Adipocyte (in vitro differentiated cells): Measurements from ENCODE around the gene AP1G1.

Experiments
- DNase-seq: peaks from one replicate; pipeline ENCODE4 v3.0.0-alpha.2; 2015; ENCODE audit warnings: low read depth
- H3K27me3 ChIP-seq: replicated peaks from 2 replicates; pipeline ENCODE4 v1.7.0; 2013; ENCODE audit warnings: mild to moderate bottlenecking, low read length, moderate library complexity; ENCODE audit not compliant: control insufficient read depth, insufficient read depth
- H3K36me3 ChIP-seq: 2 replicates; pipeline ENCODE4 v1.7.0; 2013; ENCODE audit warnings: low read length, mild to moderate bottlenecking, moderate library complexity; ENCODE audit not compliant: control insufficient read depth, insufficient read depth, severe bottlenecking
- H3K4me1 ChIP-seq: 2 replicates; pipeline ENCODE4 v1.7.0; 2013; ENCODE audit warnings: mild to moderate bottlenecking, low read length, moderate library complexity; ENCODE audit not compliant: control insufficient read depth, insufficient read depth
- H3K4me3 ChIP-seq: 2 replicates; pipeline ENCODE4 v1.7.0; 2013; ENCODE audit warnings: mild to moderate bottlenecking, low read length, moderate library complexity
- H3K9ac ChIP-seq: 2 replicates; pipeline ENCODE4 v1.7.0; 2013; ENCODE audit warnings: mild to moderate bottlenecking, low read length, moderate library complexity
- H3K9me3 ChIP-seq: 2 replicates; pipeline ENCODE4 v1.7.0; 2013; ENCODE audit warnings: mild to moderate bottlenecking, low read length, moderate library complexity; ENCODE audit not compliant: control insufficient read depth

Gene AP1G1

DNA sequence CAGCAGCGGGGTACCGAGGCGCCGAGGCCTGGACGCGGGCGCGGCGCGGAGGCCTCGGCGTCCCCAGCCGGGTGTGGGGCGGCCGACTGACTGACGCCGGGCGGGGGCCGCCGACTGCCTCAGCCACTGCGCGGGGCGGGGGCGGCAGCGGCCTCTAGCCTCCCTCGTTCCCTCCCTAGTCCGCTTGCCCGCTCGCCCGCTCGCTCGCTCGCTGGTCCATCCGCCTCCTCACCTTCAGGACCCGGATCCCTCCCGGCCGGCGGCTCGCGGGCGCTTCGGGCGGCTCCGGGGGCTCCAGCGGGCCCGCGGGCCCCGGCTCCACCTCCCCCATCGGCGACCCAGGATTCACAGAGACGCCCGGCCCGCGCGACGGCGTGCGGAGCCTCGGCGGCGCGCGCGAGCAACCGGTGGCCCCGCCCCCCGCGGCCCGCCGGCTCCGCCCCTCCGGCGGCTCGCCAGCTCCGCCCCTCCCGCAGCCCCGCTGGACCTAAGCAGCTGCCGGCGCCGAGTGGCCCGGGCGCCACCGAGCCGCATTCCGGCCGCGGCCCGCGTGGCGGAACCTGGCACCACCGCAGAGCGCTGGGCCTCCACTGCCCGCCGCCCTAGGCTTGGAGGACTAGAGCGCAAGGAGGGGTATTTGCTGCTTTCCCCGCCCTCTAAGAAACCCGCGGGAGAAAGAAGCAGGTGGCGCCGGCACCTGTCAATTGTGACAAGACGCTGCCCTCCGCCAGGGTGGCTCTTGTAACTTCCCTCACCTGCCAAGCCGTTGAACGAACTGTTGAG is 84.9 kb downstream of the AP1G1 start:
- H3K27me3 ChIP-seq: no peaks in the 10 kb centered on the region
- DNase-seq: peak; percentile 92
- H3K4me3 ChIP-seq: peak overlapping the region; percentile 86
- H3K9ac ChIP-seq: peak overlapping the region; percentile 84
- peaks cover 33% of the 10 kb centered on the region for H3K4me1 ChIP-seq
- H3K36me3 ChIP-seq: peaks cover 2% of the 10 kb centered on the region
- no peaks in the 10 kb centered on the region for H3K9me3 ChIP-seq

DNA sequence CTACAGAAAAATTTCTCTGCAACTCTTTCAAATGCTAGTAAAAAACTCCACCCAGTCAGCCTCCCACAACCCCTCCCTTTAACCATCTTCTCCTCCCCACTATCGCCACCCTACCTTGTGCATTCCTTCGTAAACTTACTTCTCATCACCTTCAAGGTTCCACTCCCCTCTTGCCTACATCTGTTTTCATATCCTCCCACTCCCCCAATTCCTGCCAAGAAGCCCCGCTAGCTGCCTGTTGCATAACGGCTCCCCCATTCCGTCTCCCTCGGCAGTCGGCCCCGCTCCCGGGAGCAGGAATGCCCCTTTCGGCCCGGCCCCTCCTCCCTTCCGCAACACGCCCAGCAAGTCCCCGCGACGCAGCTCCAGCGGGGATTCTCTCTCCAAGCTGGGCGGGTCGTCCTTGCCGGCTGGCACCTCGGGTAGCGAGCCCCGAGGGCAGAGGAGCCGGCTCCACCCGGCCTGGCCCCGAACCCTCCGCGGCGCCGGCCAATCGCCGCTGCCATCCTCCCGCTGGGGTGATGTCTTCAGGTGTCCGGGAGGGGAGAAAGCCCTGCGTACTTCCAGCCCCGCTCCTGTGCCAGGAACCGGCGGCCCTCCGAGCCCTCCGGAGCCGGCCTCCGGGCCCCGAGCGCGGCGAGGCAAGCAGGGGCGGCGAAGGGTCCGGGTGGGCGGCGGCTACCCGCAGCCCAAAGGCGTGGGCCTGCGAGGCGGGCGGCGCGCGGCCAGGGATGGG is 85.7 kb downstream of the AP1G1 start:
- Histone ChIP-seq H3K9me3 (no peaks in the 10 kb centered on the region), H3K27me3 (no peaks in the 10 kb centered on the region), H3K4me1 (peaks cover 30% of the 10 kb centered on the region), H3K9ac (peak overlapping the region; percentile 84), H3K4me3 (peak overlapping the region; percentile 86), H3K36me3 (no peaks in the 10 kb centered on the region)
- DNase-seq: peak; percentile 88

DNA sequence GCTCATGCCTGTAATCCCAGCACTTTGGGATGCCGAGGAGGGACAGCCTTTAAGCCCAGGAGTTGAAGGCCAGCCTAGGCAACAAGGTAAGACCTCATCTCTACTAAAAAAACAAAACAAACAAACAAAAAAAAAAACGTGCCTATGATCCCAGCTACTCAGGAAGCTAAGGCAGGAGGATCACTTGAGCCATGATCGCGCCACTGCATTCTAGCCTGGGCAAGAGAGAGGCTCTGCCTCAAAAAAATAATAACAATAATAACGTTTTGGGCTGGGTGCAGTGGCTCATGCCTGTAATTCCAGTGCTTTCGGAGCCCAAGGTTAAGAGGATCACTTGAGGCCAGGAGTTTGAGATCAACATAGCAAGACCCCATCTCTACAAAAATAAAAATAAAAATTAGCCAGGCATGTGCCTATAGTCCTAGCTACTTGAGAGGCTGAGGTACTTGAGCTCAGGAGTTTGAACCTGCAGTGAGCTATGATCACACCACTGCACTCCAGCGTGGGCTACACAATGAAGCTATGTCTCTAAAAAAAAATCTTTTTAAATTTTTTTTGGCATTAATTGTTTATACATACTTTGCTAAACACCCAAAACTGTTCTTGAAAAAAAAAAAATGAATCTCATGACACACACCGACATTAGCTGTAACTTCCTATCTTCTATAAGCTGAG is 87.4 kb downstream of the AP1G1 start:
- no peak overlapping the region for H3K4me3 ChIP-seq
- no peak overlapping the region for H3K9ac ChIP-seq
- no peaks in the 10 kb centered on the region for H3K27me3 ChIP-seq
- no peak for DNase-seq
- no peaks in the 10 kb centered on the region for H3K36me3 ChIP-seq
- peaks cover 14% of the 10 kb centered on the region for H3K4me1 ChIP-seq
- no peaks in the 10 kb centered on the region for H3K9me3 ChIP-seq

- Histone ChIP-seq H3K36me3 (peaks cover 15% of the 10 kb centered on the region), H3K9ac (no peak overlapping the region), H3K4me3 (no peak overlapping the region), H3K9me3 (no peaks in the 10 kb centered on the region), H3K27me3 (no peaks in the 10 kb centered on the region), H3K4me1 (peaks cover 28% of the 10 kb centered on the region)
- DNase-seq: no peak
Observed at GRCh38 chr16:71712501-71712900, 96.1 kb downstream of the AP1G1 start.

- no peaks in the 10 kb centered on the region for H3K9me3 ChIP-seq
- no peak for DNase-seq
- no peaks in the 10 kb centered on the region for H3K27me3 ChIP-seq
- H3K9ac ChIP-seq: no peak overlapping the region
- peaks cover 15% of the 10 kb centered on the region for H3K36me3 ChIP-seq
- H3K4me1 ChIP-seq: peaks cover 33% of the 10 kb centered on the region
- no peak overlapping the region for H3K4me3 ChIP-seq
Observed at GRCh38 chr16:71711789-71712188, 96.8 kb downstream of the AP1G1 start.

DNA sequence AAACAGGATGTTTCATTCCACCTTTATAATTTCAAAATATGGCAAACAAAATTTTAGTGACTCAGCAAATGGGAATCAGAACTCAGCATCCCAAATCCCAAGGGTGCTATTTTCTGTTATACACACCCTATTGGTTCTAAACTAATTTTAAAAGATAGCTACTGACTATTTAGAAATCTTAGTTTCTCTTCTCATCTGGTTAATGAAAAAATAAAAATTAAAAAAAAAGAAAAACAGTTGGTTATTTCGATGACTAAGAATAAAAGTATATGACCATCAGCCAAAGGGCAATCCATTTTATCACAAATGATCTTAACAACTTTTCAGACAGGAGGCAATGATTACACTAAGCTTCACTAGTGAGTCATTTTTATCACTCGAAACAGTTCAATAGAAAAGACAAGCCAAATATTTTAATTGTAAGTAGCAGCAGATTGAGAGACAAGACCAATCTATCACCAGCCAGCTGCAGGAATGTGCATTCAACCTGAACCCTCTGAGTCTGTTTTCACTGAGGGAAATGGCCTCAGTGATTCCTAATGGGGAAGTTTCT is 99.3 kb downstream of the AP1G1 start:
- Histone ChIP-seq H3K4me3 (peak overlapping the region; percentile 57), H3K9me3 (no peaks in the 10 kb centered on the region), H3K9ac (peak overlapping the region; percentile 9), H3K4me1 (peaks cover 33% of the 10 kb centered on the region), H3K36me3 (peaks cover 13% of the 10 kb centered on the region), H3K27me3 (no peaks in the 10 kb centered on the region)
- peak; percentile 71 for DNase-seq

DNA sequence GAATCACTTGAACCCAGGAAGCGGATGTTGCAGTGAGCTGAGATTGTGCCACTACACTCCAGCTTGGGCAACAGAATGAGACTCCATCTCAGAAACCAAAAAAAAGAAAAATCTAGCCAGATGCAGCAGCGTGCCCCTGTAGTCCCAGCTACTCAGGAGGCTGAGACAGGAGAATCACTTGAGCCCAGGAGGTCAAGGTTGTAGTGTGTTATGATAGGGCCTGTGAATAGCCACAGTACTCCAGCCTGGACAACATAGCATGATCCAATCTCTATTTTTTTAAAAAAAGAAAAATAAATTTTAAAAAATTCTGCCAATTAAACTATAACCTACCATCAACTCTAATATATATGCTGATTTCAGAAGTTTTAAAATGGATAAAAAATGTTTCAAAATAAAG is 99.9 kb downstream of the AP1G1 start:
- H3K4me3 ChIP-seq: no peak overlapping the region
- H3K36me3 ChIP-seq: peaks cover 9% of the 10 kb centered on the region
- H3K4me1 ChIP-seq: peaks cover 33% of the 10 kb centered on the region
- H3K9ac ChIP-seq: no peak overlapping the region
- H3K9me3 ChIP-seq: no peaks in the 10 kb centered on the region
- DNase-seq: no peak
- no peaks in the 10 kb centered on the region for H3K27me3 ChIP-seq

- no peaks in the 10 kb centered on the region for H3K27me3 ChIP-seq
- peaks cover 3% of the 10 kb centered on the region for H3K36me3 ChIP-seq
- H3K4me3 ChIP-seq: no peak overlapping the region
Observed at GRCh38 chr16:71707199-71707598, 101.4 kb downstream of the AP1G1 start.

GRCh38 chr16:71706046-71706445 is 102.6 kb downstream of the AP1G1 start:
- Histone ChIP-seq H3K9me3 (no peaks in the 10 kb centered on the region), H3K4me3 (no peak overlapping the region)
- DNase-seq: no peak

More at GRCh38 chr16:71707199-71707598, 101.4 kb downstream of the AP1G1 start:
- DNase-seq: no peak
- Histone ChIP-seq H3K4me1 (peaks cover 33% of the 10 kb centered on the region), H3K9me3 (no peaks in the 10 kb centered on the region), H3K9ac (no peak overlapping the region)

GRCh38 chr16:71703333-71703732 is 105.3 kb downstream of the AP1G1 start:
- Histone ChIP-seq H3K27me3 (no peaks in the 10 kb centered on the region), H3K4me1 (peaks cover 12% of the 10 kb centered on the region), H3K36me3 (peaks cover 16% of the 10 kb centered on the region), H3K9ac (no peak overlapping the region), H3K4me3 (no peak overlapping the region), H3K9me3 (no peaks in the 10 kb centered on the region)
- DNase-seq: no peak

More at GRCh38 chr16:71706046-71706445, 102.6 kb downstream of the AP1G1 start:
- Histone ChIP-seq H3K27me3 (no peaks in the 10 kb centered on the region), H3K9ac (no peak overlapping the region), H3K4me1 (peaks cover 33% of the 10 kb centered on the region), H3K36me3 (peaks cover 10% of the 10 kb centered on the region)

- peaks cover 16% of the 10 kb centered on the region for H3K36me3 ChIP-seq
- H3K9me3 ChIP-seq: no peaks in the 10 kb centered on the region
- no peak overlapping the region for H3K4me3 ChIP-seq
- H3K27me3 ChIP-seq: no peaks in the 10 kb centered on the region
- H3K4me1 ChIP-seq: no peaks in the 10 kb centered on the region
- no peak overlapping the region for H3K9ac ChIP-seq
- no peak for DNase-seq
Observed at GRCh38 chr16:71700831-71701230, 107.8 kb downstream of the AP1G1 start.
